ENCODE data around the gene GRAMD4. TPM values are rescaled to one million over a fixed set of nuclear protein-coding genes. Genes with fewer than 3 reads are reported as not detected.

The GRAMD4 gene
- polyA plus RNA-seq, 4 donors = 30.5 to 64.9 (median 40.9) TPM

- no peaks in the 10 kb centered on the region for H3K27me3 ChIP-seq (ENCODE audit: control insufficient read depth in 3 of 3, insufficient read depth in 3 of 3, low read length in 3 of 3)
- H3K36me3 ChIP-seq (ENCODE audit: control insufficient read depth in 3 of 3, insufficient read depth in 2 of 3, low read depth in 1 of 3, low read length in 3 of 3) = peaks cover 0 to 4% (median 0%) of the 10 kb centered on the region in 3 donors
- peaks cover 0 to 14% of the 10 kb centered on the region in 2 donors for H3K9me3 ChIP-seq (ENCODE audit: control insufficient read depth in 2 of 2, insufficient read depth in 1 of 2, low read depth in 1 of 2, low read length in 1 of 2)
- peak overlapping the region; percentile 84 to 97 (median 94) for H3K27ac ChIP-seq (ENCODE audit: low read depth in 1 of 3, low read length in 2 of 3)
- FAIRE-seq = no peak
- peak; percentile 72 to 88 for DNase-seq
- WGBS, 3 donors = 31 to 46% (median 34%) methylated on average over 10 of the region's 10 CpGs
- peaks cover 0 to 47% (median 3%) of the 10 kb centered on the region in 3 donors for H3K4me1 ChIP-seq (ENCODE audit: control insufficient read depth in 3 of 3, insufficient read depth in 2 of 3, low read depth in 1 of 3, low read length in 2 of 3)
- H3K4me3 ChIP-seq (ENCODE audit: low read depth in 1 of 3, low read length in 3 of 3) = peak overlapping the region; percentile 33 to 84 (median 73)
These were observed 44.2 kb upstream of the GRAMD4 start for GRCh38 chr22:46575911-46576555.

DNA sequence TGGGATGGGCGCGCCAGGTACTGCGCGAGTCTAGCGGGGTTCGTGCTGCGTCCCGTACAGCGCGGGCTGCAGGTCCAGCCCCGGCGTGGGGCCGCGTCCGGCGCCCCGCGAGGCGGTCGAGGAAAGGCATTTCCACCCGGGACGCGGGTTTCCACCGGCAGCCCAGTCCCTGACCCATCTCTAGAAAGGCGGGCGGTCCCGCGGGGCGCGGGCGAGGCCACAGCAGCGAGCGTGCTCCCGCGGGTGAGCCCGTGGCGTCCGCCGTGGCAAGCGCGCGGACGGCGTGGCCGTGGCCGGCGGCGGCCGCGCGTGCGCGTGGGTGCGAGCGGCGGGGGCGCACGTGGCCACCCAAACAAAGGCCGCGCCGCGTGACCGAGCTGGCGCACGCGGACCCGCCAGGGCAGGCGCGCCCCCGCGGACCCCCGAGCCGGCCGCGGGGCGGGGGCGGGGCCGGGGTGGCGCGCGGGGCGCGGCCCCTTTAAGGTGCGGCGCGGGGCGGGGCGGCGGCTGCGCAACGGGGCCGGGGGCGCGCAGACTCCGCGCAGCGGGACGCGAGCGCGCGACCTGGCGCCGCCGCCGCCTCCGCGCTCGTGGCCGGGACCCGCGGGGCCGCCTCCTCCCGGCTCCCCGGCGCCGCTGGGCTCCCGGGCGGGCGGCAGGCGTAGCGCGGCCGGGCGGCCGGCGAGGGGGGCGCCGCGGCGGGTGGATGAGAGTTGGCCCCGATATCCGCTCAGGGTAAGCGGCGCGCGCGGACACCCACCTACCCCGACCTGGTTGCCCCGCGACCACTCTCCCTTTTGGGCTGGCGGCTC lies 43.4 kb upstream of the GRAMD4 start:
- peaks cover 0 to 8% of the 10 kb centered on the region in 2 donors for H3K9me3 ChIP-seq (ENCODE audit: control insufficient read depth in 2 of 2, insufficient read depth in 1 of 2, low read depth in 1 of 2, low read length in 1 of 2)
- H3K27ac ChIP-seq (ENCODE audit: low read depth in 1 of 3, low read length in 2 of 3) = peak overlapping the region; percentile 84 to 97 (median 94)
- peaks cover 0 to 10% (median 0%) of the 10 kb centered on the region in 3 donors for H3K36me3 ChIP-seq (ENCODE audit: control insufficient read depth in 3 of 3, insufficient read depth in 2 of 3, low read depth in 1 of 3, low read length in 3 of 3)
- FAIRE-seq (no peak), DNase-seq (peak; percentile 60 to 74)
- H3K27me3 ChIP-seq (ENCODE audit: control insufficient read depth in 3 of 3, insufficient read depth in 3 of 3, low read length in 3 of 3) = no peaks in the 10 kb centered on the region
- WGBS, 3 donors = 1 to 2% (median 1%) methylated on average over 39 to 142 of the region's 142 CpGs
- peaks cover 7 to 54% (median 9%) of the 10 kb centered on the region in 3 donors for H3K4me1 ChIP-seq (ENCODE audit: control insufficient read depth in 3 of 3, insufficient read depth in 2 of 3, low read depth in 1 of 3, low read length in 2 of 3)
- H3K4me3 ChIP-seq (ENCODE audit: low read depth in 1 of 3, low read length in 3 of 3) = peak overlapping the region; percentile 73 to 84 (median 82)

- 1 to 8% (median 4%) methylated on average over 24 to 65 of the region's 65 CpGs for WGBS, 3 donors
- no peaks in the 10 kb centered on the region for H3K9me3 ChIP-seq (ENCODE audit: control insufficient read depth in 2 of 2, insufficient read depth in 1 of 2, low read depth in 1 of 2, low read length in 1 of 2)
- peak overlapping the region; percentile 79 to 89 (median 89) for H3K27ac ChIP-seq (ENCODE audit: low read depth in 1 of 3, low read length in 2 of 3)
- peaks cover 0 to 10% (median 0%) of the 10 kb centered on the region in 3 donors for H3K36me3 ChIP-seq (ENCODE audit: control insufficient read depth in 3 of 3, insufficient read depth in 2 of 3, low read depth in 1 of 3, low read length in 3 of 3)
- DNase-seq (peak; percentile 40 to 54), FAIRE-seq (no peak)
- peaks cover 11 to 63% (median 15%) of the 10 kb centered on the region in 3 donors for H3K4me1 ChIP-seq (ENCODE audit: control insufficient read depth in 3 of 3, insufficient read depth in 2 of 3, low read depth in 1 of 3, low read length in 2 of 3)
- H3K4me3 ChIP-seq (ENCODE audit: low read depth in 1 of 3, low read length in 3 of 3) = peak overlapping the region; percentile 73 to 84 (median 82)
- H3K27me3 ChIP-seq (ENCODE audit: control insufficient read depth in 3 of 3, insufficient read depth in 3 of 3, low read length in 3 of 3) = no peaks in the 10 kb centered on the region
These were observed 42.6 kb upstream of the GRAMD4 start for GRCh38 chr22:46577368-46578249.

GRCh38 chr22:46578251-46578823 lies 41.8 kb upstream of the GRAMD4 start:
- Histone ChIP-seq H3K4me3 (ENCODE audit: low read depth in 1 of 3, low read length in 3 of 3) (peak overlapping the region; percentile 9 to 84 (median 82)), H3K9me3 (ENCODE audit: control insufficient read depth in 2 of 2, insufficient read depth in 1 of 2, low read depth in 1 of 2, low read length in 1 of 2) (no peaks in the 10 kb centered on the region), H3K4me1 (ENCODE audit: control insufficient read depth in 3 of 3, insufficient read depth in 2 of 3, low read depth in 1 of 3, low read length in 2 of 3) (peaks cover 11 to 65% (median 15%) of the 10 kb centered on the region in 3 donors), H3K27me3 (ENCODE audit: control insufficient read depth in 3 of 3, insufficient read depth in 3 of 3, low read length in 3 of 3) (no peaks in the 10 kb centered on the region), H3K36me3 (ENCODE audit: control insufficient read depth in 3 of 3, insufficient read depth in 2 of 3, low read depth in 1 of 3, low read length in 3 of 3) (peaks cover 0 to 10% (median 0%) of the 10 kb centered on the region in 3 donors), H3K27ac (ENCODE audit: low read depth in 1 of 3, low read length in 2 of 3) (peak overlapping the region; percentile 79 to 89 (median 89))
- no peak for FAIRE-seq
- 11 to 38% (median 36%) methylated on average over 9 of the region's 9 CpGs for WGBS, 3 donors
- peak in 1 of 2 donors; percentile 48 for DNase-seq

- peak overlapping the region; percentile 79 to 89 (median 89) for H3K27ac ChIP-seq (ENCODE audit: low read depth in 1 of 3, low read length in 2 of 3)
- H3K4me3 ChIP-seq (ENCODE audit: low read depth in 1 of 3, low read length in 3 of 3) = peak overlapping the region in 2 of 3 donors; percentile 82 to 84
- WGBS, 3 donors = 22 to 41% (median 35%) methylated on average over 14 to 15 of the region's 15 CpGs
- DNase-seq (peak; percentile 83), FAIRE-seq (no peak)
- no peaks in the 10 kb centered on the region for H3K27me3 ChIP-seq (ENCODE audit: control insufficient read depth in 3 of 3, insufficient read depth in 3 of 3, low read length in 3 of 3)
- H3K9me3 ChIP-seq (ENCODE audit: control insufficient read depth in 2 of 2, insufficient read depth in 1 of 2, low read depth in 1 of 2, low read length in 1 of 2) = no peaks in the 10 kb centered on the region
- H3K36me3 ChIP-seq (ENCODE audit: control insufficient read depth in 3 of 3, insufficient read depth in 2 of 3, low read depth in 1 of 3, low read length in 3 of 3) = peaks cover 0 to 15% (median 0%) of the 10 kb centered on the region in 3 donors
- H3K4me1 ChIP-seq (ENCODE audit: control insufficient read depth in 3 of 3, insufficient read depth in 2 of 3, low read depth in 1 of 3, low read length in 2 of 3) = peaks cover 11 to 69% (median 15%) of the 10 kb centered on the region in 3 donors
These were observed 41.2 kb upstream of the GRAMD4 start for GRCh38 chr22:46578824-46579561.

DNA sequence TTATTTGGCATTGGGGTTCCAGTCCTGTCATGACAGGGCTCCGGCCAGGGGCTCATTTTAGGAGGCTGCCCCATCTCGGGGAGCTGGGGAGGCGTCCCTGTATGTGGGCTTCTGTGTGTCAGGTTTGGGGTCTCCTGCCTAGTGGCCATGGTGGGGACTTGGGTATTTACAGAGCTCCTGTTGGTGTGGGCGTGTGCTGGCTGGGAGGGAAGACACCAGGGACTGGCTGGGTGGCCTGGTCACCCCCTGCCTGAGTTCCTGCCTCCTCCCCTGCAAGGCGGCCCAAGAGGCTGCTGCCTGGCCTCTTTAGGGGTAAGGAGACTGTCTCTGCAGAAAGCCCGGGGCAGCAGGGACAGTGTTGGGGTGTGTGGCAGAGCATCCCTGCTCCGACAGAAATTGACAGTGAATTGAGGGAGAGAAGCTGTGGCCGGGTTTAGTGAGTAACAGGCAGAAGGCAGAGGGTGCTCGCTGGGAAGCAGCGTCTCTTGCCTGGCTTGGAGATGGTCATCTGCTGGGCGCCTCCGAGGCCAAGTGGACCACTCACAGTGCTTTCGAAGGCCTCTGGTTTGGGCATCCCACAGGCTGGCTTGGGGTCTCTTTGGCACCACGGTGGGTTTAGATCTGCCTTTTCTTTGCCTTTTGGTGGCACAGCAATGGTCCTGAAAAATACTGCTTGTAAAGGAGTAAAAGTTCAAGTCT lies 40.3 kb upstream of the GRAMD4 start:
- no peak for DNase-seq
- Histone ChIP-seq H3K9me3 (ENCODE audit: control insufficient read depth in 2 of 2, insufficient read depth in 1 of 2, low read depth in 1 of 2, low read length in 1 of 2) (no peaks in the 10 kb centered on the region), H3K27ac (ENCODE audit: low read depth in 1 of 3, low read length in 2 of 3) (peak overlapping the region; percentile 79 to 89 (median 89)), H3K36me3 (ENCODE audit: control insufficient read depth in 3 of 3, insufficient read depth in 2 of 3, low read depth in 1 of 3, low read length in 3 of 3) (peaks cover 0 to 24% (median 0%) of the 10 kb centered on the region in 3 donors), H3K4me3 (ENCODE audit: low read depth in 1 of 3, low read length in 3 of 3) (peak overlapping the region in 2 of 3 donors; percentile 82 to 84), H3K27me3 (ENCODE audit: control insufficient read depth in 3 of 3, insufficient read depth in 3 of 3, low read length in 3 of 3) (no peaks in the 10 kb centered on the region), H3K4me1 (ENCODE audit: control insufficient read depth in 3 of 3, insufficient read depth in 2 of 3, low read depth in 1 of 3, low read length in 2 of 3) (peaks cover 11 to 72% (median 11%) of the 10 kb centered on the region in 3 donors)
- no peak for FAIRE-seq
- 29 to 79% (median 50%) methylated on average over 14 of the region's 14 CpGs for WGBS, 3 donors

Measured in small intestine (tissue), 7 donors.